ENCODE measurements around the gene BBS9. TPM values are rescaled to one million over a fixed set of nuclear protein-coding genes. Genes with fewer than 3 reads are reported as not detected.

Gene BBS9
- total and polyA plus RNA-seq, 2 donors (not counting 1 experiment from before 2014, with no cell fraction given), result 8.4 to 45.2 TPM

DNA sequence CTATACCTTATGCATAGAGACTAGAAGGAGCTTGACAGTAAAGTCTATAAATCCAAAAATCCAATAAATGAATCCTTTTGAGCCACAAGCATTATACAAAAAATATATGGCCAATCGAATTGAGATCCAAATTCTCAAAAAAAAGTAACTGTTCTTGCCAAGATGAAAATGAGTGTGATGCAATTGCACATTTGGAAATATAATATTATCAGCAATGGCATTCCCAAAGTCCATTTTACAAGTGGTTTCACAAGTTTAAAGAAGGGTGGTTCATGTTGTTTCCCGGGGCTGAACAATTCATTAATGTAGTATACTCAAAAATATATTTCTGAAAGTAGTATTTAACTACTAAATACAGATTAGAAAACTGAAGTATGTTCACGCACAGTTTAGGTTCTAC, 27.5 kb upstream of the BBS9 start:
- peak overlapping the region; percentile 43 for H3K27ac Mint-ChIP-seq
- H3K4me3 ChIP-seq (ENCODE audit: control extremely low read depth in 1 of 5, extremely low read depth in 1 of 5, insufficient read depth in 1 of 5, low read depth in 2 of 5, low read length in 4 of 5), result no peak overlapping the region
- peaks cover 64 to 71% of the 10 kb centered on the region in 2 donors for H3K4me1 ChIP-seq (ENCODE audit: control insufficient read depth in 2 of 2, insufficient read depth in 2 of 2, low read length in 2 of 2)
- WGBS (ENCODE audit: insufficient coverage), result 100% methylated on average over 1 of the region's 3 CpGs
- TF ChIP-seq, protein P1, sequence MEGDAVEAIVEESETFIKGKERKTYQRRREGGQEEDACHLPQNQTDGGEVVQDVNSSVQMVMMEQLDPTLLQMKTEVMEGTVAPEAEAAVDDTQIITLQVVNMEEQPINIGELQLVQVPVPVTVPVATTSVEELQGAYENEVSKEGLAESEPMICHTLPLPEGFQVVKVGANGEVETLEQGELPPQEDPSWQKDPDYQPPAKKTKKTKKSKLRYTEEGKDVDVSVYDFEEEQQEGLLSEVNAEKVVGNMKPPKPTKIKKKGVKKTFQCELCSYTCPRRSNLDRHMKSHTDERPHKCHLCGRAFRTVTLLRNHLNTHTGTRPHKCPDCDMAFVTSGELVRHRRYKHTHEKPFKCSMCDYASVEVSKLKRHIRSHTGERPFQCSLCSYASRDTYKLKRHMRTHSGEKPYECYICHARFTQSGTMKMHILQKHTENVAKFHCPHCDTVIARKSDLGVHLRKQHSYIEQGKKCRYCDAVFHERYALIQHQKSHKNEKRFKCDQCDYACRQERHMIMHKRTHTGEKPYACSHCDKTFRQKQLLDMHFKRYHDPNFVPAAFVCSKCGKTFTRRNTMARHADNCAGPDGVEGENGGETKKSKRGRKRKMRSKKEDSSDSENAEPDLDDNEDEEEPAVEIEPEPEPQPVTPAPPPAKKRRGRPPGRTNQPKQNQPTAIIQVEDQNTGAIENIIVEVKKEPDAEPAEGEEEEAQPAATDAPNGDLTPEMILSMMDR (IDR thresholded peaks at IDR 0.05), result no peak
- no peak overlapping the region for H3K9ac ChIP-seq (ENCODE audit: low read length)
- H4K20me1 ChIP-seq (ENCODE audit: control insufficient read depth, insufficient read depth, low read length, poor library complexity, severe bottlenecking), result peaks cover 11% of the 10 kb centered on the region
- H3K27me3 ChIP-seq (replicated peaks in 1 of 4; ENCODE audit: control extremely low read depth in 1 of 4, control insufficient read depth in 3 of 4, insufficient read depth in 4 of 4, low read length in 3 of 4), result no peaks in the 10 kb centered on the region
- no peak overlapping the region for H2AFZ ChIP-seq (ENCODE audit: insufficient read depth, low read depth, low read length, poor library complexity, severe bottlenecking)
- intact Hi-C loops (cut with micrococcal nuclease), result no loop called here
- H3K27ac ChIP-seq (ENCODE audit: low read length in 2 of 2), result peak overlapping the region in 1 of 2 donors; percentile 88
- ChIA-PET POLR2A (no interaction called here), CTCF (interaction anchor here (0.7 to 2.8 kb wide), 3 partner anchors 8 to 335 kb away, joined by 4 to 15 read pairs (median 6); partner anchors contain the start of gene RP9)
- H3K4me2 ChIP-seq (replicated peaks; ENCODE audit: low read depth, low read length, poor library complexity, severe bottlenecking), result no peak overlapping the region
- no peak overlapping the region for H3K4me3 Mint-ChIP-seq
- peaks cover 77% of the 10 kb centered on the region for H3K4me1 Mint-ChIP-seq
- no peaks in the 10 kb centered on the region for H3K9me3 ChIP-seq (ENCODE audit: control extremely low read depth in 1 of 3, control insufficient read depth in 2 of 3, insufficient read depth in 1 of 3, low read length in 2 of 3)
- no peak for DNase-seq
- H3K79me2 ChIP-seq (ENCODE audit: control insufficient read depth, insufficient read depth, low read length), result peaks cover 83% of the 10 kb centered on the region
- H3K36me3 ChIP-seq (replicated peaks in 1 of 2; ENCODE audit: control extremely low read depth in 1 of 2, control insufficient read depth in 1 of 2, extremely low read depth in 1 of 2, insufficient read depth in 2 of 2, low read length in 1 of 2), result peaks cover 3 to 39% of the 10 kb centered on the region in 2 experiments
- no peaks in the 10 kb centered on the region for H3K27me3 Mint-ChIP-seq
- no peak for ATAC-seq (ENCODE audit: low read depth)
- no peaks in the 10 kb centered on the region for H3K9me3 Mint-ChIP-seq (ENCODE audit: insufficient read depth)

GRCh38 chr7:33107136-33108066, 22.0 kb upstream of the BBS9 start:
- Mint-ChIP-seq H3K4me3 (peak overlapping the region; percentile 95), H3K27ac (peak overlapping the region; percentile 79), H3K27me3 (peaks cover 9% of the 10 kb centered on the region), H3K4me1 (peaks cover 62% of the 10 kb centered on the region), H3K9me3 (ENCODE audit: insufficient read depth) (no peaks in the 10 kb centered on the region)
- no peaks in the 10 kb centered on the region for H3K9me3 ChIP-seq (ENCODE audit: control extremely low read depth in 1 of 3, control insufficient read depth in 2 of 3, insufficient read depth in 1 of 3, low read length in 2 of 3)
- peak overlapping the region; percentile 48 to 91 for H3K27ac ChIP-seq (ENCODE audit: low read length in 2 of 2)
- peaks cover 11% of the 10 kb centered on the region for H4K20me1 ChIP-seq (ENCODE audit: control insufficient read depth, insufficient read depth, low read length, poor library complexity, severe bottlenecking)
- ChIA-PET POLR2A (interaction anchor here (1.3 to 1.9 kb wide), 2 partner anchors 23 to 44 kb away, joined by 4 read pairs; partner anchors contain the start of gene NT5C3A), CTCF (interaction anchor here (0.6 to 5.0 kb wide), 30 partner anchors 9 to 617 kb away, joined by 3 to 66 read pairs (median 5); partner anchors contain the start of genes LSM5 and NT5C3A)
- 32% methylated on average over 5 of the region's 7 CpGs for WGBS (ENCODE audit: insufficient coverage)
- peak overlapping the region; percentile 78 for H2AFZ ChIP-seq (ENCODE audit: insufficient read depth, low read depth, low read length, poor library complexity, severe bottlenecking)
- intact Hi-C loops (cut with micrococcal nuclease), result loop anchor here (1.0 to 2.0 kb wide), 4 partner anchors 67 to 617 kb away; partner anchors contain the start of gene LSM5
- peak overlapping the region; percentile 85 for H3K4me2 ChIP-seq (replicated peaks; ENCODE audit: low read depth, low read length, poor library complexity, severe bottlenecking)
- ATAC-seq (ENCODE audit: low read depth) (peak; percentile 32), DNase-seq (peak; percentile 69)
- H3K4me1 ChIP-seq (ENCODE audit: control insufficient read depth in 2 of 2, insufficient read depth in 2 of 2, low read length in 2 of 2), result peaks cover 44 to 48% of the 10 kb centered on the region in 2 donors
- peaks cover 0 to 4% (median 0%) of the 10 kb centered on the region in 4 experiments for H3K27me3 ChIP-seq (replicated peaks in 1 of 4; ENCODE audit: control extremely low read depth in 1 of 4, control insufficient read depth in 3 of 4, insufficient read depth in 4 of 4, low read length in 3 of 4)
- H3K36me3 ChIP-seq (replicated peaks in 1 of 2; ENCODE audit: control extremely low read depth in 1 of 2, control insufficient read depth in 1 of 2, extremely low read depth in 1 of 2, insufficient read depth in 2 of 2, low read length in 1 of 2), result peaks cover 0 to 13% of the 10 kb centered on the region in 2 experiments
- H3K79me2 ChIP-seq (ENCODE audit: control insufficient read depth, insufficient read depth, low read length), result peaks cover 72% of the 10 kb centered on the region
- peak overlapping the region; percentile 89 for H3K9ac ChIP-seq (ENCODE audit: low read length)
- TF ChIP-seq, protein P1 (IDR thresholded peaks at IDR 0.05), result peak; percentile 65
- no peak for TF ChIP-seq EZH2 (IDR thresholded peaks at IDR 0.05; ENCODE audit: borderline replicate concordance, insufficient read depth, low read depth, low read length, poor library complexity, severe bottlenecking)
- peak overlapping the region; percentile 63 to 94 (median 74) for H3K4me3 ChIP-seq (ENCODE audit: control extremely low read depth in 1 of 5, extremely low read depth in 1 of 5, insufficient read depth in 1 of 5, low read depth in 2 of 5, low read length in 4 of 5)

Measured in B cell (primary cell).